Liver (tissue), 9 donors: Measurements from ENCODE around the gene MACROD1. TPM values are rescaled to one million over a fixed set of nuclear protein-coding genes. Genes with fewer than 3 reads are reported as not detected.

ENCODE experiments used
- DNase-seq: peaks from one replicate; pipeline ENCODE4 v3.0.0-alpha.2; 2017; ENCODE audit warnings: low spot score
- H3K27ac ChIP-seq, 2 donors: one replicate each; pipeline ENCODE4 v1.7.0; 2013; ENCODE audit warnings: inconsistent platforms in 2 of 2, low read length in 2 of 2, control low read depth in 1 of 2, low read depth in 1 of 2, mild to moderate bottlenecking in 1 of 2
- H3K27me3 ChIP-seq, 4 donors: one replicate each; pipeline versions ENCODE4 v1.6.1 to v1.7.0; 2013; ENCODE audit warnings: low read length in 3 of 4, inconsistent platforms in 1 of 4, mild to moderate bottlenecking in 1 of 4, moderate library complexity in 1 of 4; ENCODE audit not compliant: control insufficient read depth in 4 of 4, insufficient read depth in 4 of 4
- H3K36me3 ChIP-seq, 4 donors: one replicate each; pipeline versions ENCODE4 v1.6.1 to v1.7.0; 2013; ENCODE audit warnings: low read length in 3 of 4, mild to moderate bottlenecking in 3 of 4, low read depth in 1 of 4, moderate library complexity in 1 of 4; ENCODE audit not compliant: control insufficient read depth in 4 of 4, insufficient read depth in 3 of 4
- H3K4me1 ChIP-seq, 4 donors: one replicate each; pipeline versions ENCODE4 v1.6.1 to v1.7.0; 2013; ENCODE audit warnings: low read length in 3 of 4, mild to moderate bottlenecking in 3 of 4, moderate library complexity in 1 of 4; ENCODE audit not compliant: control insufficient read depth in 4 of 4, insufficient read depth in 4 of 4
- H3K4me3 ChIP-seq, 3 donors: one replicate each; pipeline versions ENCODE4 v1.6.1 to v1.7.0; 2013; ENCODE audit warnings: low read length in 3 of 3, control low read depth in 1 of 3, low read depth in 1 of 3, mild to moderate bottlenecking in 1 of 3
- H3K9ac ChIP-seq, 2 donors: one replicate each; pipeline ENCODE4 v1.7.0; 2013; ENCODE audit warnings: low read length in 2 of 2, mild to moderate bottlenecking in 2 of 2, moderate library complexity in 2 of 2, control low read depth in 1 of 2, low read depth in 1 of 2
- H3K9me3 ChIP-seq, 4 donors: one replicate each; pipeline versions ENCODE4 v1.6.1 to v1.7.0; 2013; ENCODE audit warnings: low read length in 3 of 4; ENCODE audit not compliant: control insufficient read depth in 4 of 4
- EGR1 ChIP-seq, 2 donors: IDR thresholded peaks; 2 replicates each; pipeline ENCODE4 v1.6.1; 2016 to 2018; ENCODE audit warnings: antibody characterized with exemption in 2 of 2, low read depth in 2 of 2
- FOXA1 ChIP-seq: IDR thresholded peaks from 2 replicates; pipeline ENCODE4 v1.6.1; 2016; ENCODE audit warnings: antibody characterized with exemption
- FOXA2 ChIP-seq: IDR thresholded peaks from 2 replicates; pipeline ENCODE4 v1.6.1; 2016; ENCODE audit warnings: antibody characterized with exemption
- GABPA ChIP-seq, 2 donors: IDR thresholded peaks in 1 of 2; conservative IDR thresholded peaks in 1 of 2; 2 replicates each; pipeline ENCODE4 v1.6.1; 2016; ENCODE audit warnings: antibody characterized with exemption in 2 of 2, mild to moderate bottlenecking in 1 of 2, moderate library complexity in 1 of 2
- HNF4A ChIP-seq, 2 donors: conservative IDR thresholded peaks; 2 replicates each; pipeline ENCODE4 v1.6.1; 2016; ENCODE audit warnings: antibody characterized with exemption in 2 of 2, mild to moderate bottlenecking in 2 of 2
- HNF4G ChIP-seq: IDR thresholded peaks from 2 replicates; pipeline ENCODE4 v1.6.1; 2016; ENCODE audit warnings: antibody characterized with exemption
- JUND ChIP-seq, 2 donors: IDR thresholded peaks; 2 replicates each; pipeline ENCODE4 v1.6.1; 2016; ENCODE audit warnings: antibody characterized with exemption in 2 of 2
- NR2F2 ChIP-seq: IDR thresholded peaks from 2 replicates; pipeline ENCODE4 v1.6.1; 2016; ENCODE audit warnings: antibody characterized with exemption
- RAD21 ChIP-seq, 2 donors: IDR thresholded peaks; 2 replicates each; pipeline ENCODE4 v1.6.1; 2016; ENCODE audit warnings: antibody characterized with exemption in 2 of 2, mild to moderate bottlenecking in 2 of 2
- RXRA ChIP-seq, 2 donors: IDR thresholded peaks; 2 replicates each; pipeline ENCODE4 v1.6.1; 2017 to 2018; ENCODE audit warnings: antibody characterized with exemption in 2 of 2, mild to moderate bottlenecking in 1 of 2
- SP1 ChIP-seq: IDR thresholded peaks from 2 replicates; pipeline ENCODE4 v1.6.1; 2018; ENCODE audit warnings: antibody characterized with exemption, mild to moderate bottlenecking
- TAF1 ChIP-seq: conservative IDR thresholded peaks from 2 replicates; pipeline ENCODE4 v1.6.1; 2016; ENCODE audit warnings: antibody characterized with exemption, mild to moderate bottlenecking
- YY1 ChIP-seq: IDR thresholded peaks from 2 replicates; pipeline ENCODE4 v1.6.1; 2016; ENCODE audit warnings: antibody characterized with exemption, mild to moderate bottlenecking
- WGBS: extraction: QIAGEN DNeasy Blood & Tissue Kit; methylation state at CpG from one replicate; pipeline ENCODE4 v1.1.7; 2013; 5-methylcytosine and 5-hydroxymethylcytosine counted together
- polyA plus RNA-seq, 2 donors: library from polyadenylated mRNA; stranded (reverse) in 1 of 2; unstranded in 1 of 2; fragments of 200-250 nt in 1 of 2; fragments of >200 nt in 1 of 2; fragmentation: Nextera tagmentation in 1 of 2; extraction: Ambion mirVana in 1 of 2; gene quantifications; one replicate each; pipeline versions ENCODE4 v1.2.1 to v1.2.3, GENCODE V29; 2013 to 2015
- total RNA-seq, 2 donors: library from RNA; depleted of rRNA; stranded (reverse); fragments of >200 nt; gene quantifications; one replicate each; pipeline ENCODE4 v1.2.3, GENCODE V29; 2014
- TF ChIP-seq, protein P1 (sequence below): IDR thresholded peaks from 2 replicates; pipeline ENCODE4 v1.6.1; 2016; ENCODE audit warnings: antibody characterized with exemption
- TF ChIP-seq, protein P2 (sequence below): IDR thresholded peaks from 2 replicates; pipeline ENCODE4 v1.6.1; 2016; ENCODE audit warnings: antibody characterized with exemption
- TF ChIP-seq, protein P3 (sequence below): IDR thresholded peaks from 2 replicates; pipeline ENCODE4 v1.6.1; 2016; ENCODE audit warnings: antibody characterized with exemption, mild to moderate bottlenecking
- TF ChIP-seq, protein P4 (sequence below): fragments of 150-350 bp; IDR thresholded peaks from 2 replicates; pipeline ENCODE4 v1.5.1; 2017; ENCODE audit warnings: improper control_type of control experiment, low read depth, low read length; ENCODE audit not compliant: missing input control
- TF ChIP-seq, protein P5 (sequence below): IDR thresholded peaks from 2 replicates; pipeline ENCODE4 v1.6.1; 2016; ENCODE audit warnings: antibody characterized with exemption
- donor health status: healthy.
- donor health status: healthy.
- donor health status: healthy.
- donor health status: healthy.
- donor health status: healthy.

Gene MACROD1
- total and polyA plus RNA-seq, 4 donors, result 8.9 to 25.9 (median 13.1) TPM

DNA sequence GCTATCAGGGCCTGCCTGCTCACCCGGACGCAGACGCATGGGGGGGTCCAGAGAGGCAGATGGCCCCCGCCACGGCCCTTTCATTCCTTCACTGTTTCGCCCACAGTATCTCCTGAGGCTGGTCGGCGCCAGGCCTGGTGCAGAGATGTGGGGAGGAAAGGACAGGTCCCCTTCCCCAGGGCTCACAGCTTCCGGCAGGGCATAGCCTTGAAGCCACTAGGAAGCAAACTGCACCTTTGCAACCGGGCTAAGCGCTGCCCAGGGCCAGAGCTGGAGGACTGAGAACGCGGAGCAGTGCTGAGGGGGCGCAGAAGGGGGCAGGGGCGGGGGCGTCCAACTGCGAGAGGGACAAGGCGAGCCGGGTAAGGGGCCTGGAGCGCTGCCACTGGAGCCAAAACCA, 150.4 kb downstream of the MACROD1 start:
- Histone ChIP-seq H3K9ac (no peak overlapping the region), H3K27ac (no peak overlapping the region), H3K36me3 (no peaks in the 10 kb centered on the region), H3K4me3 (no peak overlapping the region), H3K9me3 (no peaks in the 10 kb centered on the region), H3K4me1 (no peaks in the 10 kb centered on the region), H3K27me3 (no peaks in the 10 kb centered on the region)
- DNase-seq, result no peak
- 94% methylated on average over 20 of the region's 20 CpGs for WGBS
- TF ChIP-seq FOXA2, result no peak
- TF ChIP-seq NR2F2, result no peak
- TF ChIP-seq GABPA (IDR thresholded peaks at IDR 0.05 in 1 of 2, conservative IDR thresholded peaks at IDR 0.05 in 1 of 2), result no peak
- no peak for TF ChIP-seq HNF4A (conservative IDR thresholded peaks at IDR 0.05)
- no peak for TF ChIP-seq RAD21 (IDR thresholded peaks at IDR 0.05)
- TF ChIP-seq EGR1 (IDR thresholded peaks at IDR 0.05; ENCODE audit: low read depth in 2 of 2), result no peak
- TF ChIP-seq HNF4G, result no peak
- TF ChIP-seq, protein P1, sequence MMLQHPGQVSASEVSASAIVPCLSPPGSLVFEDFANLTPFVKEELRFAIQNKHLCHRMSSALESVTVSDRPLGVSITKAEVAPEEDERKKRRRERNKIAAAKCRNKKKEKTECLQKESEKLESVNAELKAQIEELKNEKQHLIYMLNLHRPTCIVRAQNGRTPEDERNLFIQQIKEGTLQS, result no peak
- TF ChIP-seq TAF1, result no peak

DNA sequence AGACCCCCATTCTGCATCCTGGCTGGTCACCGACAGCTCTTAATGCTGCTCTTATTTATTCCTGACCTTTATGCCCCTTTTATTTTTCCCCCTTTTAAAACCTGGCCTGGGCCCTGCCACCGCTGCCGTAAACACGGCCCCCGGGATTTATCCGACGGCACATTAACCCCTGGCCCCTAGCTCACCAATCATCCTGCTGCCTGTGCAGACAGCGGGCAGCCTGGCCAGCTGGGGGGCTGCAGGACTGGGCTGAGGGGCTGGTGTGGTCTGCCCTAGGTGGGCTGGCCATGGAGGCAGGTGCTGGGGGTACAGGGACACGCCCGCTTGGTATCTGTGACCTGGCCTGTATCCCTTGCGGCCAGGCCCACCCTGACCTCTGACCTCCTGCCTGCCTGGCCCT, 151.6 kb downstream of the MACROD1 start:
- H3K27me3 ChIP-seq, result no peaks in the 10 kb centered on the region
- no peak overlapping the region for H3K9ac ChIP-seq
- H3K27ac ChIP-seq, result no peak overlapping the region
- H3K4me1 ChIP-seq, result no peaks in the 10 kb centered on the region
- 95% methylated on average over 11 of the region's 11 CpGs for WGBS
- H3K4me3 ChIP-seq, result no peak overlapping the region
- H3K9me3 ChIP-seq, result no peaks in the 10 kb centered on the region
- TF ChIP-seq, protein P2, sequence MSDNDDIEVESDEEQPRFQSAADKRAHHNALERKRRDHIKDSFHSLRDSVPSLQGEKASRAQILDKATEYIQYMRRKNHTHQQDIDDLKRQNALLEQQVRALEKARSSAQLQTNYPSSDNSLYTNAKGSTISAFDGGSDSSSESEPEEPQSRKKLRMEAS, result no peak
- no peak for TF ChIP-seq SP1
- no peak for TF ChIP-seq RXRA (IDR thresholded peaks at IDR 0.05)
- TF ChIP-seq, protein P3, sequence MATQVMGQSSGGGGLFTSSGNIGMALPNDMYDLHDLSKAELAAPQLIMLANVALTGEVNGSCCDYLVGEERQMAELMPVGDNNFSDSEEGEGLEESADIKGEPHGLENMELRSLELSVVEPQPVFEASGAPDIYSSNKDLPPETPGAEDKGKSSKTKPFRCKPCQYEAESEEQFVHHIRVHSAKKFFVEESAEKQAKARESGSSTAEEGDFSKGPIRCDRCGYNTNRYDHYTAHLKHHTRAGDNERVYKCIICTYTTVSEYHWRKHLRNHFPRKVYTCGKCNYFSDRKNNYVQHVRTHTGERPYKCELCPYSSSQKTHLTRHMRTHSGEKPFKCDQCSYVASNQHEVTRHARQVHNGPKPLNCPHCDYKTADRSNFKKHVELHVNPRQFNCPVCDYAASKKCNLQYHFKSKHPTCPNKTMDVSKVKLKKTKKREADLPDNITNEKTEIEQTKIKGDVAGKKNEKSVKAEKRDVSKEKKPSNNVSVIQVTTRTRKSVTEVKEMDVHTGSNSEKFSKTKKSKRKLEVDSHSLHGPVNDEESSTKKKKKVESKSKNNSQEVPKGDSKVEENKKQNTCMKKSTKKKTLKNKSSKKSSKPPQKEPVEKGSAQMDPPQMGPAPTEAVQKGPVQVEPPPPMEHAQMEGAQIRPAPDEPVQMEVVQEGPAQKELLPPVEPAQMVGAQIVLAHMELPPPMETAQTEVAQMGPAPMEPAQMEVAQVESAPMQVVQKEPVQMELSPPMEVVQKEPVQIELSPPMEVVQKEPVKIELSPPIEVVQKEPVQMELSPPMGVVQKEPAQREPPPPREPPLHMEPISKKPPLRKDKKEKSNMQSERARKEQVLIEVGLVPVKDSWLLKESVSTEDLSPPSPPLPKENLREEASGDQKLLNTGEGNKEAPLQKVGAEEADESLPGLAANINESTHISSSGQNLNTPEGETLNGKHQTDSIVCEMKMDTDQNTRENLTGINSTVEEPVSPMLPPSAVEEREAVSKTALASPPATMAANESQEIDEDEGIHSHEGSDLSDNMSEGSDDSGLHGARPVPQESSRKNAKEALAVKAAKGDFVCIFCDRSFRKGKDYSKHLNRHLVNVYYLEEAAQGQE, result no peak
- TF ChIP-seq FOXA1, result no peak
- no peak for TF ChIP-seq GABPA (IDR thresholded peaks at IDR 0.05 in 1 of 2, conservative IDR thresholded peaks at IDR 0.05 in 1 of 2)
- TF ChIP-seq, protein P4, sequence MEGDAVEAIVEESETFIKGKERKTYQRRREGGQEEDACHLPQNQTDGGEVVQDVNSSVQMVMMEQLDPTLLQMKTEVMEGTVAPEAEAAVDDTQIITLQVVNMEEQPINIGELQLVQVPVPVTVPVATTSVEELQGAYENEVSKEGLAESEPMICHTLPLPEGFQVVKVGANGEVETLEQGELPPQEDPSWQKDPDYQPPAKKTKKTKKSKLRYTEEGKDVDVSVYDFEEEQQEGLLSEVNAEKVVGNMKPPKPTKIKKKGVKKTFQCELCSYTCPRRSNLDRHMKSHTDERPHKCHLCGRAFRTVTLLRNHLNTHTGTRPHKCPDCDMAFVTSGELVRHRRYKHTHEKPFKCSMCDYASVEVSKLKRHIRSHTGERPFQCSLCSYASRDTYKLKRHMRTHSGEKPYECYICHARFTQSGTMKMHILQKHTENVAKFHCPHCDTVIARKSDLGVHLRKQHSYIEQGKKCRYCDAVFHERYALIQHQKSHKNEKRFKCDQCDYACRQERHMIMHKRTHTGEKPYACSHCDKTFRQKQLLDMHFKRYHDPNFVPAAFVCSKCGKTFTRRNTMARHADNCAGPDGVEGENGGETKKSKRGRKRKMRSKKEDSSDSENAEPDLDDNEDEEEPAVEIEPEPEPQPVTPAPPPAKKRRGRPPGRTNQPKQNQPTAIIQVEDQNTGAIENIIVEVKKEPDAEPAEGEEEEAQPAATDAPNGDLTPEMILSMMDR, result no peak
- no peak for TF ChIP-seq HNF4A (conservative IDR thresholded peaks at IDR 0.05)
- TF ChIP-seq TAF1, result no peak
- no peak for TF ChIP-seq EGR1 (IDR thresholded peaks at IDR 0.05; ENCODE audit: low read depth in 2 of 2)
- TF ChIP-seq, protein P5, sequence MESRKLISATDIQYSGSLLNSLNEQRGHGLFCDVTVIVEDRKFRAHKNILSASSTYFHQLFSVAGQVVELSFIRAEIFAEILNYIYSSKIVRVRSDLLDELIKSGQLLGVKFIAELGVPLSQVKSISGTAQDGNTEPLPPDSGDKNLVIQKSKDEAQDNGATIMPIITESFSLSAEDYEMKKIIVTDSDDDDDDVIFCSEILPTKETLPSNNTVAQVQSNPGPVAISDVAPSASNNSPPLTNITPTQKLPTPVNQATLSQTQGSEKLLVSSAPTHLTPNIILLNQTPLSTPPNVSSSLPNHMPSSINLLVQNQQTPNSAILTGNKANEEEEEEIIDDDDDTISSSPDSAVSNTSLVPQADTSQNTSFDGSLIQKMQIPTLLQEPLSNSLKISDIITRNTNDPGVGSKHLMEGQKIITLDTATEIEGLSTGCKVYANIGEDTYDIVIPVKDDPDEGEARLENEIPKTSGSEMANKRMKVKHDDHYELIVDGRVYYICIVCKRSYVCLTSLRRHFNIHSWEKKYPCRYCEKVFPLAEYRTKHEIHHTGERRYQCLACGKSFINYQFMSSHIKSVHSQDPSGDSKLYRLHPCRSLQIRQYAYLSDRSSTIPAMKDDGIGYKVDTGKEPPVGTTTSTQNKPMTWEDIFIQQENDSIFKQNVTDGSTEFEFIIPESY, result no peak
- no peak for TF ChIP-seq NR2F2
- no peak for TF ChIP-seq YY1
- TF ChIP-seq FOXA2, result no peak
- no peak for TF ChIP-seq JUND (IDR thresholded peaks at IDR 0.05)
- no peak for TF ChIP-seq HNF4G
- no peak for TF ChIP-seq RAD21 (IDR thresholded peaks at IDR 0.05)
- TF ChIP-seq, protein P1, result no peak
- no peaks in the 10 kb centered on the region for H3K36me3 ChIP-seq
- DNase-seq, result no peak
